ENCODE data around the gene VENTX. TPM values are rescaled to one million over a fixed set of nuclear protein-coding genes. Genes with fewer than 3 reads are reported as not detected.

The VENTX gene
- total RNA-seq, 1 donor from 2014 or later, result not detected

GRCh38 chr10:133280391-133281059 lies 42.9 kb downstream of the VENTX start:
- H3K27ac Mint-ChIP-seq, result no peak overlapping the region
- H3K4me3 Mint-ChIP-seq (ENCODE audit: low read depth), result no peak overlapping the region
- H3K9me3 Mint-ChIP-seq, result no peaks in the 10 kb centered on the region
- peaks cover 41% of the 10 kb centered on the region for H3K36me3 Mint-ChIP-seq (ENCODE audit: low read depth)
- H3K27me3 Mint-ChIP-seq (ENCODE audit: low read depth), result no peaks in the 10 kb centered on the region
- intact Hi-C loops (cut with micrococcal nuclease), result no loop called here
- no peak for DNase-seq (ENCODE audit: low spot score)
- H3K4me1 Mint-ChIP-seq (ENCODE audit: low read depth), result peaks cover 15% of the 10 kb centered on the region

GRCh38 chr10:133281084-133281483 lies 43.4 kb downstream of the VENTX start:
- DNase-seq (ENCODE audit: low spot score), result no peak
- H3K4me1 Mint-ChIP-seq (ENCODE audit: low read depth), result peaks cover 15% of the 10 kb centered on the region
- no peak overlapping the region for H3K4me3 Mint-ChIP-seq (ENCODE audit: low read depth)
- peaks cover 41% of the 10 kb centered on the region for H3K36me3 Mint-ChIP-seq (ENCODE audit: low read depth)
- intact Hi-C loops (cut with micrococcal nuclease), result no loop called here
- no peaks in the 10 kb centered on the region for H3K27me3 Mint-ChIP-seq (ENCODE audit: low read depth)
- H3K9me3 Mint-ChIP-seq, result no peaks in the 10 kb centered on the region
- no peak overlapping the region for H3K27ac Mint-ChIP-seq

- no peaks in the 10 kb centered on the region for H3K9me3 Mint-ChIP-seq
These were observed 44.1 kb downstream of the VENTX start for GRCh38 chr10:133281628-133282372.

GRCh38 chr10:133282846-133283390 lies 45.3 kb downstream of the VENTX start:
- no peak for DNase-seq (ENCODE audit: low spot score)
- H3K4me1 Mint-ChIP-seq (ENCODE audit: low read depth), result peaks cover 13% of the 10 kb centered on the region
- no peak overlapping the region for H3K4me3 Mint-ChIP-seq (ENCODE audit: low read depth)
- peaks cover 55% of the 10 kb centered on the region for H3K36me3 Mint-ChIP-seq (ENCODE audit: low read depth)
- intact Hi-C loops (cut with micrococcal nuclease), result no loop called here
- no peak overlapping the region for H3K27ac Mint-ChIP-seq
- no peaks in the 10 kb centered on the region for H3K9me3 Mint-ChIP-seq
- H3K27me3 Mint-ChIP-seq (ENCODE audit: low read depth), result no peaks in the 10 kb centered on the region

More at GRCh38 chr10:133281628-133282372, 44.1 kb downstream of the VENTX start:
- H3K4me1 Mint-ChIP-seq (ENCODE audit: low read depth), result peaks cover 15% of the 10 kb centered on the region
- H3K27ac Mint-ChIP-seq, result no peak overlapping the region
- no peak for DNase-seq (ENCODE audit: low spot score)
- no peak overlapping the region for H3K4me3 Mint-ChIP-seq (ENCODE audit: low read depth)
- peaks cover 48% of the 10 kb centered on the region for H3K36me3 Mint-ChIP-seq (ENCODE audit: low read depth)
- no peaks in the 10 kb centered on the region for H3K27me3 Mint-ChIP-seq (ENCODE audit: low read depth)
- intact Hi-C loops (cut with micrococcal nuclease), result no loop called here

- H3K27ac Mint-ChIP-seq, result no peak overlapping the region
- no peak for DNase-seq (ENCODE audit: low spot score)
- intact Hi-C loops (cut with micrococcal nuclease), result no loop called here
These were observed 46.3 kb downstream of the VENTX start for GRCh38 chr10:133283931-133284330.

GRCh38 chr10:133285217-133285616 lies 47.6 kb downstream of the VENTX start:
- Mint-ChIP-seq H3K4me1 (ENCODE audit: low read depth) (no peaks in the 10 kb centered on the region), H3K27me3 (ENCODE audit: low read depth) (no peaks in the 10 kb centered on the region), H3K27ac (no peak overlapping the region), H3K4me3 (ENCODE audit: low read depth) (no peak overlapping the region), H3K9me3 (no peaks in the 10 kb centered on the region), H3K36me3 (ENCODE audit: low read depth) (peaks cover 61% of the 10 kb centered on the region)
- intact Hi-C loops (cut with micrococcal nuclease), result no loop called here
- no peak for DNase-seq (ENCODE audit: low spot score)

More at GRCh38 chr10:133283931-133284330, 46.3 kb downstream of the VENTX start:
- Mint-ChIP-seq H3K4me3 (ENCODE audit: low read depth) (no peak overlapping the region), H3K27me3 (ENCODE audit: low read depth) (no peaks in the 10 kb centered on the region), H3K4me1 (ENCODE audit: low read depth) (peaks cover 2% of the 10 kb centered on the region), H3K36me3 (ENCODE audit: low read depth) (peaks cover 58% of the 10 kb centered on the region), H3K9me3 (no peaks in the 10 kb centered on the region)

GRCh38 chr10:133286366-133286765 lies 48.7 kb downstream of the VENTX start:
- intact Hi-C loops (cut with micrococcal nuclease), result no loop called here
- peaks cover 67% of the 10 kb centered on the region for H3K36me3 Mint-ChIP-seq (ENCODE audit: low read depth)
- no peak overlapping the region for H3K4me3 Mint-ChIP-seq (ENCODE audit: low read depth)
- DNase-seq (ENCODE audit: low spot score), result no peak
- no peaks in the 10 kb centered on the region for H3K4me1 Mint-ChIP-seq (ENCODE audit: low read depth)
- no peaks in the 10 kb centered on the region for H3K9me3 Mint-ChIP-seq
- H3K27me3 Mint-ChIP-seq (ENCODE audit: low read depth), result no peaks in the 10 kb centered on the region
- H3K27ac Mint-ChIP-seq, result no peak overlapping the region

- intact Hi-C loops (cut with micrococcal nuclease), result no loop called here
- peaks cover 63% of the 10 kb centered on the region for H3K36me3 Mint-ChIP-seq (ENCODE audit: low read depth)
- no peak for DNase-seq (ENCODE audit: low spot score)
- H3K4me1 Mint-ChIP-seq (ENCODE audit: low read depth), result no peaks in the 10 kb centered on the region
- no peak overlapping the region for H3K4me3 Mint-ChIP-seq (ENCODE audit: low read depth)
- H3K9me3 Mint-ChIP-seq, result no peaks in the 10 kb centered on the region
- H3K27me3 Mint-ChIP-seq (ENCODE audit: low read depth), result no peaks in the 10 kb centered on the region
- no peak overlapping the region for H3K27ac Mint-ChIP-seq
These were observed 50.3 kb downstream of the VENTX start for GRCh38 chr10:133287832-133288500.

GRCh38 chr10:133289761-133290160 lies 52.1 kb downstream of the VENTX start:
- Mint-ChIP-seq H3K9me3 (no peaks in the 10 kb centered on the region), H3K36me3 (ENCODE audit: low read depth) (peaks cover 63% of the 10 kb centered on the region), H3K4me1 (ENCODE audit: low read depth) (no peaks in the 10 kb centered on the region), H3K4me3 (ENCODE audit: low read depth) (no peak overlapping the region), H3K27ac (no peak overlapping the region), H3K27me3 (ENCODE audit: low read depth) (no peaks in the 10 kb centered on the region)
- no peak for DNase-seq (ENCODE audit: low spot score)
- intact Hi-C loops (cut with micrococcal nuclease), result no loop called here

Other genes with a start within 250 kb of the VENTX start
- gene ADGRA1, start 149.9 kb upstream of the VENTX start, total RNA-seq, result not detected in 2 replicates
- gene KNDC1, start 77.6 kb upstream of the VENTX start, total RNA-seq, result 0.39 and 0.51 TPM in 2 replicates
- gene UTF1, start 7.6 kb upstream of the VENTX start, total RNA-seq, result 0.16 and 0.28 TPM in 2 replicates
- gene ADAM8, start 39.0 kb downstream of the VENTX start, total RNA-seq, result 214 and 220 TPM in 2 replicates
- gene TUBGCP2, start 71.0 kb downstream of the VENTX start, total RNA-seq, result 60.4 and 64.7 TPM in 2 replicates
- gene ZNF511, start 71.1 kb downstream of the VENTX start, total RNA-seq, result 88.4 and 89.7 TPM in 2 replicates
- not detected in 2 replicates for gene CALY, start 99.0 kb downstream of the VENTX start, total RNA-seq
- gene PRAP1, start 109.5 kb downstream of the VENTX start, total RNA-seq, result not detected in 2 replicates
- 44.0 and 45.7 TPM in 2 replicates for gene FUOM, start 120.2 kb downstream of the VENTX start, total RNA-seq
- 74.2 and 74.8 TPM in 2 replicates for gene ECHS1, start 135.5 kb downstream of the VENTX start, total RNA-seq
- gene PAOX, start 141.4 kb downstream of the VENTX start, total RNA-seq, result 11.9 and 13.2 TPM in 2 replicates
- gene MTG1, start 156.3 kb downstream of the VENTX start, total RNA-seq, result 67.6 and 69.0 TPM in 2 replicates
- gene SPRN, start 186.8 kb downstream of the VENTX start, total RNA-seq, result not detected in 2 replicates
- gene SCART1, start 216.1 kb downstream of the VENTX start, total RNA-seq, result 1.3 and 1.4 TPM in 2 replicates

All from activated T-helper 2 cell treated with anti-CD3 and anti-CD28 coated beads, Interferon-gamma antibody, Interleukin-2, Interleukin-4, amounts not matched to agents 10 μg/mL and 5 μg/mL and 100 μg/mL, durations not matched to agents 14 hours and 24 hours and 36 hours (primary cell).